Epidermal melanocyte (primary cell): ENCODE results near the gene HEMK1.

Experiments
- DNase-seq: peaks from one replicate; pipeline ENCODE4 v3.0.0; 2011; ENCODE audit warnings: low spot score; ENCODE audit not compliant: insufficient read length

The HEMK1 gene

GRCh38 chr3:50635066-50635465, 65.7 kb downstream of the HEMK1 start:
- no peak for DNase-seq

- DNase-seq, result no peak
Observed at GRCh38 chr3:50637011-50637410, 67.7 kb downstream of the HEMK1 start.

GRCh38 chr3:50637945-50638344, 68.6 kb downstream of the HEMK1 start:
- DNase-seq, result no peak

GRCh38 chr3:50639055-50639494, 69.8 kb downstream of the HEMK1 start:
- no peak for DNase-seq

- DNase-seq, result no peak
Observed at GRCh38 chr3:50642382-50642781, 73.1 kb downstream of the HEMK1 start.

- DNase-seq, result no peak
Observed at GRCh38 chr3:50644561-50644960, 75.2 kb downstream of the HEMK1 start.

- no peak for DNase-seq
Observed at GRCh38 chr3:50645378-50645777, 76.1 kb downstream of the HEMK1 start.
